ENCODE results near the gene UBA6. TPM values are rescaled to one million over a fixed set of nuclear protein-coding genes. Genes with fewer than 3 reads are reported as not detected.
"Not testable (repeated sequence)": the region's sequence is repeated elsewhere in the genome, so short reads cannot be mapped to it uniquely, and the experiment has no call there.

Gene UBA6
- total RNA-seq, 2 experiments from 2014 or later = 80.8 to 87.0 TPM

GRCh38 chr4:67714955-67715354 is 14.0 kb upstream of the UBA6 start:
- ChIA-PET POLR2A (no interaction called here), CTCF (no interaction called here)

DNA sequence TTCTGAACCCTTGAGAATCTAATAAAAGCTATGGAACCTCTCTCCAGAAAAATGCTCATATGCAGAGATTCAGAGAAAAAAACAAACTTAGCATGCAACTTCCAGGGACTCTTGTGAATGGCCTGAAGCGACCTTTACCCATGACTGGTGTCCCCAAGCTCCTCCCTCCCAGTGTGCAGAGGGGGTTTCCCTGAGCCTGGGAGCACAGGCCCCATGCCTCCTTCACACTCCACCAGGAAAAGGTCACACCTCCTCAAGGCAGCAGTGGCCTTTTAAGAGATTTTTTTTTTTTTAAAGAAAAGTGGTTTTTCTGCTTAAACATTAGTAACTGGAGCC is 13.3 kb upstream of the UBA6 start:
- ChIA-PET CTCF (no interaction called here), POLR2A (interaction anchor here (0.7 kb wide), 1 partner anchor 64 kb away, joined by 3 read pairs; no protein-coding TSS in a partner anchor)

- ChIA-PET CTCF (interaction anchor here (1.2 kb wide), 1 partner anchor 13 kb away, joined by 4 read pairs; the partner anchor contains the start of gene UBA6), POLR2A (interaction anchor here (0.7 kb wide), 1 partner anchor 65 kb away, joined by 3 read pairs; no protein-coding TSS in a partner anchor)
Observed at GRCh38 chr4:67713529-67714247, 12.7 kb upstream of the UBA6 start.

GRCh38 chr4:67712650-67713528 is 11.9 kb upstream of the UBA6 start:
- ChIA-PET CTCF (interaction anchor here (1.2 kb wide), 1 partner anchor 12 kb away, joined by 4 read pairs; the partner anchor contains the start of gene UBA6), POLR2A (no interaction called here)

DNA sequence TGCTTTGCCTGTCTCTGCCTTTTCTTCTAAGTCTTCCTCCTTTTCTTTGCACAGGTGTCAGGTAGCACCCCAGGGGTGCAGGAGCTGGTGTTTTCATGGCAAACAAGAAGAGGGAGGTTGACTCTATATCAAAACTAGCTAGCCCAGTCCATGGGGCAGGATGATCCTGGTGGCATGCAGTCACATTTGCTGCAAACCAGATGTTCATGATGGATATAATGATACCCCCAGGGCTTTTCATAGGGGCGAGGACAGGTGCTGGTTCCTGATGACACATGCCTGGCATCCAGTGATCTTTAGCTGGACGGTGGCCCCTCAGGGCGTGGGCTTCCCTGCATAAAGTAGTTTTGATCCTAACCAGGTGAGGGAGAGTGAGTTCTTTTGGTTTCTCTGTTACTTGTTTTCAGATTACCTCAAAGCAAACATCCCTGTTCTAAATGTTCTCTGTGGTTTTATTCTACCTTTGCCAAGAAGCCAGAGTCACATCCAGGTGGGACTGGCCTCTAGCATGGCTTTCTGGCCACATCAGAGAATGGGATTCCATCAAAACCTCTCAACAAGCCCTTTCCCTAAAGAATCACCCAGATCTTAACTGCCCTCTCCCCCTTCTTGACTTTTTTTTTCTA is 11.2 kb upstream of the UBA6 start:
- POLR2A ChIA-PET = no interaction called here
- CTCF ChIA-PET = no interaction called here

DNA sequence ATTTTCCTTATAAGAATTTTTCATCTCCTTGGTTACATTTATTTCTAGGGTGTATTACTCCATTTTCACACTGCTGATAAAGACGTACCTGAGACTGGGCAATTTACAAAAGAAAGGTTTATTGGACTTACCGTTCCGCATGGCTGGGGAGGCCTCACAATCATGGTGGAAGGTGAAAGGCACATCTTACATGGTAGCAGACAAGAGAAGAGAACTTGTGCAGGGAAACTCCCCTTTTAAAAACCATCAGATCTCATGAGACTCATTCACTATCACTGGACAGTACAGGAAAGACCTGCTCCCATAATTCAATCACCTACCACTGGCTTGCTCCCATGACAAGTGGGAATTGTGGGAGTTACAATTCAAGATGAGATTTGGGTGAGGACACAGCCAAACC is 5.7 kb upstream of the UBA6 start:
- CTCF ChIA-PET, POLR2A ChIA-PET: not testable (repeated sequence)

- CTCF ChIA-PET = no interaction called here
- POLR2A ChIA-PET = no interaction called here
Observed at GRCh38 chr4:67704843-67705242, 3.9 kb upstream of the UBA6 start.

DNA sequence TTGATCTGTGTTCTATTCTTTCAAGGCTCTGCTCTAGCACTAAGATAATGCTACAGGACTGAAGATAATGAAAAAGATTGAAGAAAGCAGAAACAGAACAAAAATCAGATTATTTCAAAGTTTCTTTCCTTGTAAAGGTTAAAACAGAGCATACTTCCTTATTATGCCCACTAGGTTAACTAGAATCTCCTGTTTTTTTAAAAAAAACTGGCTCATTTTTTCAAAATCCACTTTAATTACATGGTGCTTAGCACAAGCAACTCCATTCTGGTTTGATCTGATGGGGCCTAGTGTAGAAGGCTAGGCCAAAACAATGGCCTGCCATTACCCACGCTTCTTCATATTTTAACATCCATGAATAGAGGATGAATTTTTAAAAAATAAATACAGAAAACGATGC is 1.2 kb upstream of the UBA6 start:
- ChIA-PET POLR2A (no interaction called here), CTCF (no interaction called here)

- ChIA-PET CTCF (interaction anchor here (1.4 kb wide), 1 partner anchor 12 kb away, joined by 4 read pairs; no protein-coding TSS in a partner anchor), POLR2A (no interaction called here)
Observed at GRCh38 chr4:67701517-67701850, 529 bp upstream of the UBA6 start.

DNA sequence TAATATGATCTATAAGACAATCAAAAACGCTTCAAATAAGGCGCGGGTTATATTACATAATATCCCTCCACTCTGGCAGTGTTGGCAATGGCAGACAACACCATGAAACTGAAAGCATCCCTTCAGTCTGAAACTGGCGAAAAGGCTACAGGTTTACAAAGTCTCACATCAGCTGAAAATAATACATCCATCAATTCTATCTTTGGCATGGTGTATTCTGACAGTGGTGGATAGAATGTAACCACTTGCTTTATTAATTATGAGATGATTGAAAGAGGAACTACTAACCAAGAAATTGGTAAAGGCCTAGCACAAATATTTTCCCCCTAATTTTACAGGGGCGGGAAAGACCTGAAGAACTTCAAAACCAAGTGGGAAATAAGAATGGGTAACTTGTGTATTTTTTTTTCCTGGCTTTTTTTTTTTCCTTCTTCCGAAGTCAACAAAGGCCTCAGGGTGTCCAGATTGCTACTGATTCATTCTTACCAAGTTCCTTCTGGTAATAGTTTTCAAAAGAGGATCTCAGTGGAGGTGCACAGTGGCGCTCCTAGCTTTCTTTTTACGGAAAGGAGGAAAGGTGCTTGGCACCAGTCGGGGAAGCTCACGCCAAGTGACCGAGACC is 728 bp downstream of the UBA6 start:
- ChIA-PET CTCF (interaction anchor here (1.4 kb wide), 1 partner anchor 13 kb away, joined by 4 read pairs; no protein-coding TSS in a partner anchor), POLR2A (no interaction called here)

DNA sequence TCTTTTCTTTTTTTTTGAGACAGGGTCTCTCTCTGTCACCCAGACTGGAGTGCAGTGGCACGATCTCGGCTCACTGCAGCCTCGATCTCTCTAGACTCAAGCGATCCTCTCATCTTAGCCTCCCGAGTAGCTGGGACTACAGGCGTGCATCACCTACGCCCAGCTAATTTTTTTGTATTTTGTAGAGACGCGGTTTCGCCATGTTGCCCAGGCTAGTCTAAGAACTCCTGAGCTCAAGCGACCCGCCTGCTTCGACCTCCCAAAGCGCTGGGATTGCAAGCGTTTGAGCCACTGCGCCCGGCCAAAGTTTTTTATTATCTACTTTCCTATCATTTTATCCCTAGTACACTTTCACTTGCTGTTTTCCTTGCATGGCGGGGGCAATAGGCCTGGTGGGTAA is 1.4 kb downstream of the UBA6 start:
- ChIA-PET CTCF (no interaction called here), POLR2A (no interaction called here)

- ChIA-PET CTCF (no interaction called here), POLR2A (no interaction called here)
Observed at GRCh38 chr4:67697860-67698687, 2.9 kb downstream of the UBA6 start.

DNA sequence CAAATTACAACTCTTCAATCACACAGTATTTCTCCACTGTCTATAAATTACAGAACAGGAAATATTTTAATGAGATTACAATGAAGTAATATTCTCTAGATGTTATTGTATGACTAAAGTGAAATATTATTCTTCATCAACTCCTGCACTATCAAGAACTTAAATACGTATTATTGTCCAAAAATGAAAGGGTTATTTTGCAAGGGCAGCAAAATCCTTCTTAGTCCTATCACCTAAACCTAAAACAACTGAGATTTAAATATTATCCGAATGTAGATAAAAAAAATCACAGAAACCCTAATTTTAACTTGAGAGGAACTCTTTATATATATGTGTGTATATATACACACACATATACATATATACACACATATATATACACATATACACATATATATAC is 4.9 kb downstream of the UBA6 start:
- ChIA-PET CTCF (no interaction called here), POLR2A (no interaction called here)

DNA sequence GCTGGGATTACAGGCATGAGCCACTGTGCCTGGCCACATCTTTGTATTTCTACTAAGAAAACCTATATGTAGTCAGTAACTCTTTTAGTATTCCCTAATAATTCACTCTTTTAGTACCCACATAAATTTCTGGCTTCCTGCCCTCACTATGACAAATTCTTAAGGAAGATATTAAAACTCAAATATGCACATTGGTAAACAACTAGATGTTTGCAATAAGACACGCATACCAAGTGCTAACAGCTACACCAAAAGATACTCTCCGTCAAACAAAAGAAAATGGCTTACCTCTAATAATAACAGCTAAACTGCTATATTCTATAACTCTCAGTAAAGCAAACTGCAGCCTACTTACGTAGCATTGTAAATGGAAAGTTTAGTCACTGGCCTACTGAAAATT is 6.3 kb downstream of the UBA6 start:
- ChIA-PET POLR2A (interaction anchor here (0.7 kb wide), 1 partner anchor 157 kb away, joined by 14 read pairs; no protein-coding TSS in a partner anchor), CTCF (interaction anchor here (0.7 kb wide), 1 partner anchor 136 kb away, joined by 4 read pairs; the partner anchor contains the start of gene STAP1)

- CTCF ChIA-PET = no interaction called here
- POLR2A ChIA-PET = no interaction called here
Observed at GRCh38 chr4:67691328-67691727, 9.6 kb downstream of the UBA6 start.

DNA sequence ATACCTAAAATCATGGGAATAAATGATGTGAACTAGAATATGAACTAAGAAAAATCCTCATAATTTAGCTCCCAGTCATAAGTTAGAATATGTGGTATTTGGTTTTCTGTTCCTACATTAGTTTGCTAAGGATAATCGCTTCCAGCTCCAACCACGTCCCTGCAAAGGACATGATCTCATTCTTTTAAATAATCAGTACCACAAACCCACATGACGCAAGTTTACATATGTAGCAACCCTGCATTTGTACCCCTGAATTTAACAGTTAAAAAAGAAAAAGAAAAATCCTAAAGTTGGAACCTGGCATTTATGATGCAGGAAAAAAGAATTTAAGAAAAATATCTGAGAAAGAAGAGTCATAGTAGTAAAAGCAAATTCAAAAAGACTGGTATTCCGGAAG is 13.3 kb downstream of the UBA6 start:
- POLR2A ChIA-PET = no interaction called here
- CTCF ChIA-PET = no interaction called here

DNA sequence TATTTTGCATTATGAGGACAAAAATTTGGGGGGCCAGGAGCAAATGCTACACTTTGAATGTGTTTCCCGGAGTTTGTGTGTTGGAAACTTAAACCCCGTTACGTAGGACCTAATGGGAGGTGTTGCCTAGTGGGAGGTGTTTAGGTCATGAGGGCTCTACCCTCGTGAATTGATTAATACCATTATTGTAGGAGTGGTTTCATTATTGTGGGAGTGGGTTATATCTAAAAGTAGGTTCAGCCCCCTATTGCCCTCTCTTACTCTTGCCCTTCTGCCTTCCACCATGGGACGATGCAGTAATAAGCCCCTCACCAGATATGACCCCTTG is 15.5 kb downstream of the UBA6 start:
- ChIA-PET POLR2A (no interaction called here), CTCF (no interaction called here)

- CTCF ChIA-PET = no interaction called here
- POLR2A ChIA-PET = no interaction called here
Observed at GRCh38 chr4:67684839-67685531, 16.0 kb downstream of the UBA6 start.

DNA sequence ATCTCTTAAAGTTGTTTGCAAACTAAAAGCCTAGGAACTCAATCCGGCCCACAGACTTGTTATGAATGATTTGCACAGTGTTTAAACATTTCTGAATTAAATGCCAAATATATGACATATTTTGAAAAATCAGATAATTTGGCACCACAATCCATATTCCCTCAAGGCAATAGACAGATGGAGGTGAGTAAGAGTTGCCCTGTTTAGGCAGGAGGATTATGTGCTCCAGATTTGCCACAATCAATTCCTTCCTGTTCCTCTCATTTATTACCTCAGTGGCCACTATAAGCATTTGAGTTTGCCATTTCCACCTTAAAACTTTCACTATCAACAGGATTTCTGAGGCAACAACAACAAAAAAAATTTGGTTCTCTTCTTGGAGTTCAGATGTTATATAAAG is 18.7 kb downstream of the UBA6 start:
- ChIA-PET CTCF (no interaction called here), POLR2A (no interaction called here)

Measured in activated CD8-positive, alpha-beta memory T cell treated with anti-CD3 and anti-CD28 coated beads for 36 hours (primary cell).